ENCODE results near the gene ABHD2. TPM values are rescaled to one million over a fixed set of nuclear protein-coding genes. Genes with fewer than 3 reads are reported as not detected.

ABHD2 gene
- total RNA-seq, 1 experiment from 2014 or later: 148 TPM

GRCh38 chr15:89243046-89243690 is 154.9 kb downstream of the ABHD2 start:
- Histone ChIP-seq H3K79me2 (ENCODE audit: low read depth) (peaks cover 27% of the 10 kb centered on the region), H3K4me1 (replicated peaks; ENCODE audit: insufficient read depth) (peaks cover 16% of the 10 kb centered on the region), H2AFZ (peak overlapping the region; percentile 99), H3K27ac (no peak overlapping the region), H3K36me3 (ENCODE audit: low read depth) (peaks cover 9% of the 10 kb centered on the region; the same call in 1 of the 2 replicates), H3K4me2 (peak overlapping the region; percentile 85), H3F3A (ENCODE audit: insufficient read depth, low read depth) (no peaks in the 10 kb centered on the region; the same call in 1 of the 2 replicates), H3K9me3 (ENCODE audit: insufficient read depth, low read depth) (no peaks in the 10 kb centered on the region), H3K27me3 (ENCODE audit: insufficient read depth, low read depth) (peaks cover 2% of the 10 kb centered on the region; the same call in 1 of the 2 replicates), H3K4me3 (peak overlapping the region; percentile 89), H4K20me1 (ENCODE audit: insufficient read depth) (no peaks in the 10 kb centered on the region), H3K9me2 (ENCODE audit: insufficient read depth) (no peaks in the 10 kb centered on the region)
- BruUV-seq (replicated peaks): TSS peak; percentile 76
- no peak for DNase-seq
- ChIA-PET CTCF (interaction anchor here (0.7 to 2.7 kb wide), 2 partner anchors 36 to 364 kb away, joined by 3 to 9 read pairs; no protein-coding TSS in a partner anchor), POLR2A (ENCODE audit: unreplicated experiment) (no interaction called here)
- intact Hi-C loops (cut with micrococcal nuclease; ENCODE audit: unreplicated experiment): loop anchor here (2.0 to 5.0 kb wide), 3 partner anchors 36 to 586 kb away; no protein-coding TSS in a partner anchor
- TF ChIP-seq EZH2 (IDR thresholded peaks at IDR 0.05; ENCODE audit: low read depth) (no peak), CTCF (conservative IDR thresholded peaks at IDR 0.05) (no peak)

DNA sequence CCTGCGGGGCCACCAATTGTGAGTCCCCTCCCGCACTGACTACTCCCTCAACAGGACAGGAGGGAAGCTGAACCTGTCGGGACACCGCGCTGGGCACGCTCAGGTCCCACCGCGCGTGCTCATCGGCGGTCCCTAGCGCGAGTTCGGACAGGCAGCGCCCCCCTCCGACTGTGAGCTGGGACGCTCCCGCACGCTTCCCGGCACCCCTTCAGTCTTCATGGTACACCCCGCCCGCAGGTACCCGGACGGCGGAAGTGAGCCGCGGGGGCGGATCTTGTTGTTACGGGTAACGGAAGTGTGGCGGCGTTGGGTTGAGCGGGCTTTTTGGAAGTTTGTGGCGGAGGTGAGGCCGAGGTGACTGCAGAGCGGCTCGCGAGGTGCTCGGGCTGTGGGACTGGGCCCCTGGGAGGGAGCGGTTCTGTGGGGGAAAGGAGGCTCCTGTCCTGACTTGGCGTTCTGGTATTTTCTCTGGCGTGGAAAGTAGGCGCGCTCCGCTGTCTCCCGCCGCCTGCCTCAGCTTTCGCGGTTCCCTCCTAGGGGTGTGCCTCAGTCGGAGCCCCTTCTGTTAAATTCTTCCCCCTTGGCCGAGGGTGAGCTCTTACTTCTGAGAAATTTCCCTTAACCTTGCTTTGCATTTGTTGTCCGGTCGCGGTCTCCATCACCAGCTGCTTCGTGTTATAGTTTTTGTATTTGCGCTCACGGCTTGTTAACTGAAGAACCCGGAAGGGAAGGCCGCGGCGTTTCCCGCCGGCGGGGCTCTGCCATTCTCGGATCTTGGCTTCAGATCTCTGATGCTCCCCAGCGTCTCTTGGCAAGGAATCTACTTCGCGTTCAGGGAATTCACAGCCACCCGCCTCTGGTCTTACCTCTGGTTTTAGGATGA is 155.7 kb downstream of the ABHD2 start, which contains the start of gene FANCI:
FANCI (plus strand) TSS at position 289 of the 883 bp plus-strand sequence. CDS start 3,669 bp downstream, outside the sequence.
- H3K4me3 ChIP-seq: peak within 1 kb of the TSS; percentile 89
- ChIA-PET CTCF (interaction anchor here (0.7 to 2.7 kb wide), 2 partner anchors 37 to 365 kb away, joined by 3 to 9 read pairs; no protein-coding TSS in a partner anchor), POLR2A (ENCODE audit: unreplicated experiment) (interaction anchor here (0.6 to 0.7 kb wide), 3 partner anchors 124 to 213 kb away, joined by 3 to 4 read pairs (median 3); partner anchors contain the start of gene ABHD2)
- H3K4me2 ChIP-seq: peak within 1 kb of the TSS; percentile 85
- no peaks in the 10 kb centered on the region; the same call in 1 of the 2 replicates for H3F3A ChIP-seq (ENCODE audit: insufficient read depth, low read depth)
- no peaks in the 10 kb centered on the region for H3K27me3 ChIP-seq (ENCODE audit: insufficient read depth, low read depth)
- H3K36me3 ChIP-seq (ENCODE audit: low read depth): peaks cover 16% of the 10 kb centered on the region; the same call in 1 of the 2 replicates
- DNase-seq: peak; percentile 82 to 94
- H3K4me1 ChIP-seq (replicated peaks; ENCODE audit: insufficient read depth): peaks cover 16% of the 10 kb centered on the region
- peak within 1 kb of the TSS; percentile 99 for H2AFZ ChIP-seq
- peak; percentile 52; the same call in 1 of the 2 replicates for TF ChIP-seq CTCF (conservative IDR thresholded peaks at IDR 0.05)
- TF ChIP-seq EZH2 (IDR thresholded peaks at IDR 0.05; ENCODE audit: low read depth): no peak
- no peaks in the 10 kb centered on the region for H4K20me1 ChIP-seq (ENCODE audit: insufficient read depth)
- TSS peak; percentile 54 for BruUV-seq (replicated peaks)
- H3K79me2 ChIP-seq (ENCODE audit: low read depth): peaks cover 27% of the 10 kb centered on the region
- no peaks in the 10 kb centered on the region for H3K9me3 ChIP-seq (ENCODE audit: insufficient read depth, low read depth)
- H3K9me2 ChIP-seq (ENCODE audit: insufficient read depth): no peaks in the 10 kb centered on the region
- no peak within 1 kb of the TSS for H3K27ac ChIP-seq
- intact Hi-C loops (cut with micrococcal nuclease; ENCODE audit: unreplicated experiment): loop anchor here (2.0 to 5.0 kb wide), 3 partner anchors 37 to 587 kb away; no protein-coding TSS in a partner anchor

GRCh38 chr15:89244574-89244903 is 156.3 kb downstream of the ABHD2 start:
- intact Hi-C loops (cut with micrococcal nuclease; ENCODE audit: unreplicated experiment): loop anchor here (5.0 kb wide), 2 partner anchors 37 to 587 kb away; no protein-coding TSS in a partner anchor
- POLR2A ChIA-PET (ENCODE audit: unreplicated experiment): interaction anchor here (0.7 kb wide), 1 partner anchor 180 kb away, joined by 19 read pairs; no protein-coding TSS in a partner anchor

More at GRCh38 chr15:89244574-89244903, 156.3 kb downstream of the ABHD2 start:
- no peaks in the 10 kb centered on the region for H3K9me3 ChIP-seq (ENCODE audit: insufficient read depth, low read depth)
- no peaks in the 10 kb centered on the region; the same call in 1 of the 2 replicates for H3F3A ChIP-seq (ENCODE audit: insufficient read depth, low read depth)
- H3K79me2 ChIP-seq (ENCODE audit: low read depth): peaks cover 27% of the 10 kb centered on the region
- TF ChIP-seq EZH2 (IDR thresholded peaks at IDR 0.05; ENCODE audit: low read depth) (no peak), CTCF (conservative IDR thresholded peaks at IDR 0.05) (no peak)
- no peaks in the 10 kb centered on the region for H3K27me3 ChIP-seq (ENCODE audit: insufficient read depth, low read depth)
- H3K4me2 ChIP-seq: peak overlapping the region; percentile 85
- no peaks in the 10 kb centered on the region for H3K9me2 ChIP-seq (ENCODE audit: insufficient read depth)
- no peak for DNase-seq
- peaks cover 21% of the 10 kb centered on the region; the same call in 1 of the 2 replicates for H3K36me3 ChIP-seq (ENCODE audit: low read depth)
- H2AFZ ChIP-seq: peak overlapping the region; percentile 99
- H3K4me1 ChIP-seq (replicated peaks; ENCODE audit: insufficient read depth): peaks cover 16% of the 10 kb centered on the region
- CTCF ChIA-PET: interaction anchor here (2.7 kb wide), 1 partner anchor 38 kb away, joined by 9 read pairs; no protein-coding TSS in a partner anchor
- H3K4me3 ChIP-seq: peak overlapping the region; percentile 89
- no TSS peak for BruUV-seq (replicated peaks)
- H4K20me1 ChIP-seq (ENCODE audit: insufficient read depth): no peaks in the 10 kb centered on the region
- no peak overlapping the region for H3K27ac ChIP-seq
